Gastroesophageal sphincter (tissue), 3 donors: ENCODE measurements around the gene KIF16B.

Source experiments
- POLR2A ChIP-seq, 2 donors: fragments of 450-650 bp; IDR thresholded peaks; one replicate each; pipeline ENCODE4 v1.6.1; 2017; ENCODE audit warnings: antibody characterized with exemption in 2 of 2, mild to moderate bottlenecking in 2 of 2, moderate library complexity in 1 of 2
- TF ChIP-seq, protein P1 (sequence below), 4 experiments: fragments of 200-600 bp in 2 of 4; fragments of 450-650 bp in 2 of 4; sonication (generic) in 1 of 4; IDR thresholded peaks; one replicate each; pipeline ENCODE4 v1.5.1; 2017 to 2019; ENCODE audit warnings: antibody characterized with exemption in 4 of 4, mild to moderate bottlenecking in 2 of 4, moderate library complexity in 2 of 4

DNA sequence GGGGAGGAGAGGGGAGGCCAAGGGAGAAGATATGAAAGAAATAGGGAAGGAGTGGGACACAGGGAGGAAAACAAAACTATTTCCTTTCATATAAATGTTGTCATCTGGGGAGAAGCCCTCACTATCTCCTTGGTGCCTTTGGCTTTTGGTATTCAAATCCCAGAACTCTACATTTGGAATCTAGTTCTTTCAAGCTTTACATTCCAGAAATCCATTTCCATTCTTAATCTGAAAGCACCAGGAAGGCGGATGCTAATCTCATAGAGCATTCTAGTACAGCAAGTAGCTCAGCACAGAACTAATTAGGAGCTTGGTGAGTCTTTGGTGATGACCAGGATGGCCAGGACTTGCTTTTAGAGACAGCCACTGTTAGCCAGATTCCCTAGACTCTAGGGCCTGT, 177.9 kb downstream of the KIF16B start:
- TF ChIP-seq, protein P1, sequence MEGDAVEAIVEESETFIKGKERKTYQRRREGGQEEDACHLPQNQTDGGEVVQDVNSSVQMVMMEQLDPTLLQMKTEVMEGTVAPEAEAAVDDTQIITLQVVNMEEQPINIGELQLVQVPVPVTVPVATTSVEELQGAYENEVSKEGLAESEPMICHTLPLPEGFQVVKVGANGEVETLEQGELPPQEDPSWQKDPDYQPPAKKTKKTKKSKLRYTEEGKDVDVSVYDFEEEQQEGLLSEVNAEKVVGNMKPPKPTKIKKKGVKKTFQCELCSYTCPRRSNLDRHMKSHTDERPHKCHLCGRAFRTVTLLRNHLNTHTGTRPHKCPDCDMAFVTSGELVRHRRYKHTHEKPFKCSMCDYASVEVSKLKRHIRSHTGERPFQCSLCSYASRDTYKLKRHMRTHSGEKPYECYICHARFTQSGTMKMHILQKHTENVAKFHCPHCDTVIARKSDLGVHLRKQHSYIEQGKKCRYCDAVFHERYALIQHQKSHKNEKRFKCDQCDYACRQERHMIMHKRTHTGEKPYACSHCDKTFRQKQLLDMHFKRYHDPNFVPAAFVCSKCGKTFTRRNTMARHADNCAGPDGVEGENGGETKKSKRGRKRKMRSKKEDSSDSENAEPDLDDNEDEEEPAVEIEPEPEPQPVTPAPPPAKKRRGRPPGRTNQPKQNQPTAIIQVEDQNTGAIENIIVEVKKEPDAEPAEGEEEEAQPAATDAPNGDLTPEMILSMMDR (IDR thresholded peaks at IDR 0.05) = no peak
- no peak for TF ChIP-seq POLR2A (IDR thresholded peaks at IDR 0.05)
